Measurements from ENCODE around the gene RNF34.

GRCh38 chr12:121403721-121404120 lies 3.8 kb downstream of the RNF34 start:
- TF ChIP-seq SAFB2 (CRISPR knock-in tag; IDR thresholded peaks at IDR 0.05; ENCODE audit: borderline replicate concordance, low read depth) (no peak), BCLAF1 (IDR thresholded peaks at IDR 0.05) (no peak), CTCF (CRISPR knock-in tag; IDR thresholded peaks at IDR 0.05) (no peak)
